ENCODE measurements around the gene COX4I1.

DNA sequence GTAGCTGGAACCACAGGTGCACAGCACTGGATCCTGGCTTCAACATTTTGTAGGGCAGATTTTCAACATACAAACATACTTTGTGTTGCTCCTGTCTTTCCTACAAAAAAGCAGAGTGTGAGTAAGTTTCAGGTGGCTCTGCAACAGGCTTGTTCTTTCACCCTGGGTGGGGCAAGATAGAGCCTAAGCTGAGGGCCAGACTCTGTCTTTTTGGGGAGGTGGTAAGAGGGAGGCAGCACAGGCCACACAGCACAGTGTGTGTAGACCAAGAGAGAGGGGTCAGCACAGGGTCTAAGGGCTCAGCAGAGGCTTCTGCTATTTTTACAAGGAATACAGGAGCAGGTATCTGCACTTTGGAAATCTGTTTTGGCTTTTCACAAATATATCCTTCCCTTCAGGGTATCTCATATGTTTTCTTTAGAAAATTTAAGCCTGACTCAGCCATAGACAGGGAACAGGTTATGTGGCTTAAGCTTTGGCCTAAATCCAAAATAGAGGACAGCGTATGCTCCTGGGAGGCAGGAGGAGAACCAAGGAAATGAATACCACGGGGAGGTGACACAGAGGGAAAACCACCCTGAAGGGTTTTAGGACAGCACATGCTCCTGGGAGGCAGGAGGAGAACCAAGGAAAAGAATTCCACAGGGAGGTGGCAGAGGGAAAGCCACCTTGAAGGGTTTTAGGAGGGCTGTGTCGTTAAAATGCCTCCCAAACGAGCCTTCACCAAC is 21.7 kb upstream of the COX4I1 start:
- TF ChIP-seq EZH2 (IDR thresholded peaks at IDR 0.05; ENCODE audit: borderline replicate concordance, low read depth, low read length, poor library complexity, severe bottlenecking), result no peak
- TF ChIP-seq, protein P1, sequence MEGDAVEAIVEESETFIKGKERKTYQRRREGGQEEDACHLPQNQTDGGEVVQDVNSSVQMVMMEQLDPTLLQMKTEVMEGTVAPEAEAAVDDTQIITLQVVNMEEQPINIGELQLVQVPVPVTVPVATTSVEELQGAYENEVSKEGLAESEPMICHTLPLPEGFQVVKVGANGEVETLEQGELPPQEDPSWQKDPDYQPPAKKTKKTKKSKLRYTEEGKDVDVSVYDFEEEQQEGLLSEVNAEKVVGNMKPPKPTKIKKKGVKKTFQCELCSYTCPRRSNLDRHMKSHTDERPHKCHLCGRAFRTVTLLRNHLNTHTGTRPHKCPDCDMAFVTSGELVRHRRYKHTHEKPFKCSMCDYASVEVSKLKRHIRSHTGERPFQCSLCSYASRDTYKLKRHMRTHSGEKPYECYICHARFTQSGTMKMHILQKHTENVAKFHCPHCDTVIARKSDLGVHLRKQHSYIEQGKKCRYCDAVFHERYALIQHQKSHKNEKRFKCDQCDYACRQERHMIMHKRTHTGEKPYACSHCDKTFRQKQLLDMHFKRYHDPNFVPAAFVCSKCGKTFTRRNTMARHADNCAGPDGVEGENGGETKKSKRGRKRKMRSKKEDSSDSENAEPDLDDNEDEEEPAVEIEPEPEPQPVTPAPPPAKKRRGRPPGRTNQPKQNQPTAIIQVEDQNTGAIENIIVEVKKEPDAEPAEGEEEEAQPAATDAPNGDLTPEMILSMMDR (conservative IDR thresholded peaks at IDR 0.05; ENCODE audit: low read depth, low read length), result no peak

Data from A673 (cell line).